Liver (tissue), 9 donors: ENCODE data around the gene CDC14A. TPM values are rescaled to one million over a fixed set of nuclear protein-coding genes. Genes with fewer than 3 reads are reported as not detected.

Experiments used
- DNase-seq: peaks from one replicate; pipeline ENCODE4 v3.0.0-alpha.2; 2017; ENCODE audit warnings: low spot score
- H3K27ac ChIP-seq, 2 donors: one replicate each; pipeline ENCODE4 v1.7.0; 2013; ENCODE audit warnings: inconsistent platforms in 2 of 2, low read length in 2 of 2, control low read depth in 1 of 2, low read depth in 1 of 2, mild to moderate bottlenecking in 1 of 2
- H3K27me3 ChIP-seq, 4 donors: one replicate each; pipeline versions ENCODE4 v1.6.1 to v1.7.0; 2013; ENCODE audit warnings: low read length in 3 of 4, inconsistent platforms in 1 of 4, mild to moderate bottlenecking in 1 of 4, moderate library complexity in 1 of 4; ENCODE audit not compliant: control insufficient read depth in 4 of 4, insufficient read depth in 4 of 4
- H3K36me3 ChIP-seq, 4 donors: one replicate each; pipeline versions ENCODE4 v1.6.1 to v1.7.0; 2013; ENCODE audit warnings: low read length in 3 of 4, mild to moderate bottlenecking in 3 of 4, low read depth in 1 of 4, moderate library complexity in 1 of 4; ENCODE audit not compliant: control insufficient read depth in 4 of 4, insufficient read depth in 3 of 4
- H3K4me1 ChIP-seq, 4 donors: one replicate each; pipeline versions ENCODE4 v1.6.1 to v1.7.0; 2013; ENCODE audit warnings: low read length in 3 of 4, mild to moderate bottlenecking in 3 of 4, moderate library complexity in 1 of 4; ENCODE audit not compliant: control insufficient read depth in 4 of 4, insufficient read depth in 4 of 4
- H3K4me3 ChIP-seq, 3 donors: one replicate each; pipeline versions ENCODE4 v1.6.1 to v1.7.0; 2013; ENCODE audit warnings: low read length in 3 of 3, control low read depth in 1 of 3, low read depth in 1 of 3, mild to moderate bottlenecking in 1 of 3
- H3K9ac ChIP-seq, 2 donors: one replicate each; pipeline ENCODE4 v1.7.0; 2013; ENCODE audit warnings: low read length in 2 of 2, mild to moderate bottlenecking in 2 of 2, moderate library complexity in 2 of 2, control low read depth in 1 of 2, low read depth in 1 of 2
- H3K9me3 ChIP-seq, 4 donors: one replicate each; pipeline versions ENCODE4 v1.6.1 to v1.7.0; 2013; ENCODE audit warnings: low read length in 3 of 4; ENCODE audit not compliant: control insufficient read depth in 4 of 4
- ATF3 ChIP-seq: IDR thresholded peaks from 2 replicates; pipeline ENCODE4 v1.6.1; 2016; ENCODE audit warnings: antibody characterized with exemption
- CTCF ChIP-seq: fragments of 150-350 bp; IDR thresholded peaks from 2 replicates; pipeline ENCODE4 v1.5.1; 2017; ENCODE audit warnings: improper control_type of control experiment, low read depth, low read length; ENCODE audit not compliant: missing input control
- EGR1 ChIP-seq, 2 donors: IDR thresholded peaks; 2 replicates each; pipeline ENCODE4 v1.6.1; 2016 to 2018; ENCODE audit warnings: antibody characterized with exemption in 2 of 2, low read depth in 2 of 2
- FOXA1 ChIP-seq: IDR thresholded peaks from 2 replicates; pipeline ENCODE4 v1.6.1; 2016; ENCODE audit warnings: antibody characterized with exemption
- FOXA2 ChIP-seq: IDR thresholded peaks from 2 replicates; pipeline ENCODE4 v1.6.1; 2016; ENCODE audit warnings: antibody characterized with exemption
- GABPA ChIP-seq, 2 donors: IDR thresholded peaks in 1 of 2; conservative IDR thresholded peaks in 1 of 2; 2 replicates each; pipeline ENCODE4 v1.6.1; 2016; ENCODE audit warnings: antibody characterized with exemption in 2 of 2, mild to moderate bottlenecking in 1 of 2, moderate library complexity in 1 of 2
- HNF4A ChIP-seq, 2 donors: conservative IDR thresholded peaks; 2 replicates each; pipeline ENCODE4 v1.6.1; 2016; ENCODE audit warnings: antibody characterized with exemption in 2 of 2, mild to moderate bottlenecking in 2 of 2
- HNF4G ChIP-seq: IDR thresholded peaks from 2 replicates; pipeline ENCODE4 v1.6.1; 2016; ENCODE audit warnings: antibody characterized with exemption
- JUND ChIP-seq, 2 donors: IDR thresholded peaks; 2 replicates each; pipeline ENCODE4 v1.6.1; 2016; ENCODE audit warnings: antibody characterized with exemption in 2 of 2
- MAX ChIP-seq: IDR thresholded peaks from 2 replicates; pipeline ENCODE4 v1.6.1; 2016; ENCODE audit warnings: antibody characterized with exemption
- RAD21 ChIP-seq, 2 donors: IDR thresholded peaks; 2 replicates each; pipeline ENCODE4 v1.6.1; 2016; ENCODE audit warnings: antibody characterized with exemption in 2 of 2, mild to moderate bottlenecking in 2 of 2
- REST ChIP-seq: IDR thresholded peaks from 2 replicates; pipeline ENCODE4 v1.6.1; 2016; ENCODE audit warnings: antibody characterized with exemption, mild to moderate bottlenecking
- RXRA ChIP-seq, 2 donors: IDR thresholded peaks; 2 replicates each; pipeline ENCODE4 v1.6.1; 2017 to 2018; ENCODE audit warnings: antibody characterized with exemption in 2 of 2, mild to moderate bottlenecking in 1 of 2
- SP1 ChIP-seq: IDR thresholded peaks from 2 replicates; pipeline ENCODE4 v1.6.1; 2018; ENCODE audit warnings: antibody characterized with exemption, mild to moderate bottlenecking
- TAF1 ChIP-seq: conservative IDR thresholded peaks from 2 replicates; pipeline ENCODE4 v1.6.1; 2016; ENCODE audit warnings: antibody characterized with exemption, mild to moderate bottlenecking
- YY1 ChIP-seq: IDR thresholded peaks from 2 replicates; pipeline ENCODE4 v1.6.1; 2016; ENCODE audit warnings: antibody characterized with exemption, mild to moderate bottlenecking
- ZBTB33 ChIP-seq: IDR thresholded peaks from 2 replicates; pipeline ENCODE4 v1.6.1; 2016; ENCODE audit warnings: antibody characterized with exemption
- WGBS: extraction: QIAGEN DNeasy Blood & Tissue Kit; methylation state at CpG from one replicate; pipeline ENCODE4 v1.1.7; 2013; 5-methylcytosine and 5-hydroxymethylcytosine counted together
- polyA plus RNA-seq, 2 donors: library from polyadenylated mRNA; stranded (reverse) in 1 of 2; unstranded in 1 of 2; fragments of 200-250 nt in 1 of 2; fragments of >200 nt in 1 of 2; fragmentation: Nextera tagmentation in 1 of 2; extraction: Ambion mirVana in 1 of 2; gene quantifications; one replicate each; pipeline versions ENCODE4 v1.2.1 to v1.2.3, GENCODE V29; 2013 to 2015
- total RNA-seq, 2 donors: library from RNA; depleted of rRNA; stranded (reverse); fragments of >200 nt; gene quantifications; one replicate each; pipeline ENCODE4 v1.2.3, GENCODE V29; 2014
- donor health status: healthy.
- donor health status: healthy.
- donor health status: healthy.
- donor health status: healthy.
- donor health status: healthy.

Gene CDC14A
- total and polyA plus RNA-seq, 4 donors = 0.39 to 4.1 (median 2.6) TPM

- no peak overlapping the region for H3K9ac ChIP-seq
- no peak overlapping the region for H3K4me3 ChIP-seq
- no peaks in the 10 kb centered on the region for H3K9me3 ChIP-seq
- TF ChIP-seq RXRA (IDR thresholded peaks at IDR 0.05) = no peak
- no peak for TF ChIP-seq HNF4A (conservative IDR thresholded peaks at IDR 0.05)
- no peak for TF ChIP-seq ATF3
- no peak for TF ChIP-seq REST
- no peak for TF ChIP-seq SP1
- no peak for TF ChIP-seq RAD21 (IDR thresholded peaks at IDR 0.05)
- TF ChIP-seq HNF4G = no peak
- no peak for TF ChIP-seq CTCF
- TF ChIP-seq FOXA2 = no peak
- no peak for TF ChIP-seq TAF1
- TF ChIP-seq ZBTB33 = no peak
- TF ChIP-seq JUND (IDR thresholded peaks at IDR 0.05) = no peak
- TF ChIP-seq YY1 = no peak
- TF ChIP-seq FOXA1 = no peak
- no peak for TF ChIP-seq MAX
- H3K27me3 ChIP-seq = no peaks in the 10 kb centered on the region
- H3K27ac ChIP-seq = no peak overlapping the region
- no peaks in the 10 kb centered on the region for H3K4me1 ChIP-seq
- DNase-seq = no peak
- no peaks in the 10 kb centered on the region for H3K36me3 ChIP-seq
These were observed 45.4 kb downstream of the CDC14A start for GRCh38 chr1:100397681-100398080.

GRCh38 chr1:100398648-100399047 is 46.3 kb downstream of the CDC14A start:
- Histone ChIP-seq H3K9ac (no peak overlapping the region), H3K27me3 (no peaks in the 10 kb centered on the region), H3K27ac (no peak overlapping the region), H3K4me3 (no peak overlapping the region), H3K36me3 (no peaks in the 10 kb centered on the region), H3K9me3 (no peaks in the 10 kb centered on the region), H3K4me1 (no peaks in the 10 kb centered on the region)
- no peak for DNase-seq
- TF ChIP-seq ATF3 = no peak
- no peak for TF ChIP-seq GABPA (IDR thresholded peaks at IDR 0.05 in 1 of 2, conservative IDR thresholded peaks at IDR 0.05 in 1 of 2)
- TF ChIP-seq HNF4A (conservative IDR thresholded peaks at IDR 0.05) = no peak
- no peak for TF ChIP-seq FOXA1
- TF ChIP-seq SP1 = no peak
- TF ChIP-seq HNF4G = no peak
- no peak for TF ChIP-seq FOXA2
- no peak for TF ChIP-seq TAF1
- TF ChIP-seq JUND (IDR thresholded peaks at IDR 0.05) = no peak
- no peak for TF ChIP-seq EGR1 (IDR thresholded peaks at IDR 0.05; ENCODE audit: low read depth in 2 of 2)
- WGBS = 87% methylated on average over 2 of the region's 2 CpGs
